ENCODE data around the gene EXOSC10. TPM values are rescaled to one million over a fixed set of nuclear protein-coding genes. Genes with fewer than 3 reads are reported as not detected.
"Not testable (repeated sequence)": the region's sequence is repeated elsewhere in the genome, so short reads cannot be mapped to it uniquely, and the experiment has no call there.

The EXOSC10 gene
- total and polyA plus RNA-seq, 2 experiments from 2014 or later = 55.5 to 72.9 TPM

DNA sequence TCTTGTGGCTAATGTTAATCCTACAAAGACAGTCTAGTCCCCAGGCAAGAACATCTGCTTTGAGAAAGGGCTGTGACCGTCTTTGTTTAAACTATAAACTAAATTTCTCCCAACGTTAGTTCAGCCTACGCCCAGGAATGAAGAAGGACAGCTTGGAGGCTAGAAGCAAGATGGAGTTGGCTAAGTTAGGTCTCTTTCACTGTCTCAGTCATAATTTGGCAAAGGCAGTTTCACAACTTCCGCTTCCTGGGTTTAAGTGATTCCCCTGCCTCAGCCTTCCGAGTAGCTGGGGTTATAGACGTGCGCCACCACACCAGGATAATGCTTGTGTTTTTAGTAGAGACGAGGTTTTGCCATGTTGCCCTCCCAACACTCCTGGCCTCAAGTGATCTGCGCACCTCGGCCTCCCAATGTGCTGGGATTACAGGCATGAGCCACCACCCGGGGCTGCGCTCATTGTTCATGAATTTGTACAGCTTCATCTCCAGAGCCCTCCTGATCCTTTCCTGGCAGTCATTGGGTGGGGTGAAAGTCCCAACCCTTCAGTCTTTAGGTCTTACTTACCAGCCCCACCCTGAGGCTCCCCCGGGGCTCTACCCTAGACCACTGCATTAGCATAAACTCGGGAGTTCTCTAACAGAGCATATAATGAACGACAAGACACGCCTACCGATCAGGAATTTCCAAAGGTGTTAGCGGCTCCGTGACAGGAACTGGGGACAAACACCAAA lies 47.7 kb downstream of the EXOSC10 start (continued):
- TF ChIP-seq, protein P1, sequence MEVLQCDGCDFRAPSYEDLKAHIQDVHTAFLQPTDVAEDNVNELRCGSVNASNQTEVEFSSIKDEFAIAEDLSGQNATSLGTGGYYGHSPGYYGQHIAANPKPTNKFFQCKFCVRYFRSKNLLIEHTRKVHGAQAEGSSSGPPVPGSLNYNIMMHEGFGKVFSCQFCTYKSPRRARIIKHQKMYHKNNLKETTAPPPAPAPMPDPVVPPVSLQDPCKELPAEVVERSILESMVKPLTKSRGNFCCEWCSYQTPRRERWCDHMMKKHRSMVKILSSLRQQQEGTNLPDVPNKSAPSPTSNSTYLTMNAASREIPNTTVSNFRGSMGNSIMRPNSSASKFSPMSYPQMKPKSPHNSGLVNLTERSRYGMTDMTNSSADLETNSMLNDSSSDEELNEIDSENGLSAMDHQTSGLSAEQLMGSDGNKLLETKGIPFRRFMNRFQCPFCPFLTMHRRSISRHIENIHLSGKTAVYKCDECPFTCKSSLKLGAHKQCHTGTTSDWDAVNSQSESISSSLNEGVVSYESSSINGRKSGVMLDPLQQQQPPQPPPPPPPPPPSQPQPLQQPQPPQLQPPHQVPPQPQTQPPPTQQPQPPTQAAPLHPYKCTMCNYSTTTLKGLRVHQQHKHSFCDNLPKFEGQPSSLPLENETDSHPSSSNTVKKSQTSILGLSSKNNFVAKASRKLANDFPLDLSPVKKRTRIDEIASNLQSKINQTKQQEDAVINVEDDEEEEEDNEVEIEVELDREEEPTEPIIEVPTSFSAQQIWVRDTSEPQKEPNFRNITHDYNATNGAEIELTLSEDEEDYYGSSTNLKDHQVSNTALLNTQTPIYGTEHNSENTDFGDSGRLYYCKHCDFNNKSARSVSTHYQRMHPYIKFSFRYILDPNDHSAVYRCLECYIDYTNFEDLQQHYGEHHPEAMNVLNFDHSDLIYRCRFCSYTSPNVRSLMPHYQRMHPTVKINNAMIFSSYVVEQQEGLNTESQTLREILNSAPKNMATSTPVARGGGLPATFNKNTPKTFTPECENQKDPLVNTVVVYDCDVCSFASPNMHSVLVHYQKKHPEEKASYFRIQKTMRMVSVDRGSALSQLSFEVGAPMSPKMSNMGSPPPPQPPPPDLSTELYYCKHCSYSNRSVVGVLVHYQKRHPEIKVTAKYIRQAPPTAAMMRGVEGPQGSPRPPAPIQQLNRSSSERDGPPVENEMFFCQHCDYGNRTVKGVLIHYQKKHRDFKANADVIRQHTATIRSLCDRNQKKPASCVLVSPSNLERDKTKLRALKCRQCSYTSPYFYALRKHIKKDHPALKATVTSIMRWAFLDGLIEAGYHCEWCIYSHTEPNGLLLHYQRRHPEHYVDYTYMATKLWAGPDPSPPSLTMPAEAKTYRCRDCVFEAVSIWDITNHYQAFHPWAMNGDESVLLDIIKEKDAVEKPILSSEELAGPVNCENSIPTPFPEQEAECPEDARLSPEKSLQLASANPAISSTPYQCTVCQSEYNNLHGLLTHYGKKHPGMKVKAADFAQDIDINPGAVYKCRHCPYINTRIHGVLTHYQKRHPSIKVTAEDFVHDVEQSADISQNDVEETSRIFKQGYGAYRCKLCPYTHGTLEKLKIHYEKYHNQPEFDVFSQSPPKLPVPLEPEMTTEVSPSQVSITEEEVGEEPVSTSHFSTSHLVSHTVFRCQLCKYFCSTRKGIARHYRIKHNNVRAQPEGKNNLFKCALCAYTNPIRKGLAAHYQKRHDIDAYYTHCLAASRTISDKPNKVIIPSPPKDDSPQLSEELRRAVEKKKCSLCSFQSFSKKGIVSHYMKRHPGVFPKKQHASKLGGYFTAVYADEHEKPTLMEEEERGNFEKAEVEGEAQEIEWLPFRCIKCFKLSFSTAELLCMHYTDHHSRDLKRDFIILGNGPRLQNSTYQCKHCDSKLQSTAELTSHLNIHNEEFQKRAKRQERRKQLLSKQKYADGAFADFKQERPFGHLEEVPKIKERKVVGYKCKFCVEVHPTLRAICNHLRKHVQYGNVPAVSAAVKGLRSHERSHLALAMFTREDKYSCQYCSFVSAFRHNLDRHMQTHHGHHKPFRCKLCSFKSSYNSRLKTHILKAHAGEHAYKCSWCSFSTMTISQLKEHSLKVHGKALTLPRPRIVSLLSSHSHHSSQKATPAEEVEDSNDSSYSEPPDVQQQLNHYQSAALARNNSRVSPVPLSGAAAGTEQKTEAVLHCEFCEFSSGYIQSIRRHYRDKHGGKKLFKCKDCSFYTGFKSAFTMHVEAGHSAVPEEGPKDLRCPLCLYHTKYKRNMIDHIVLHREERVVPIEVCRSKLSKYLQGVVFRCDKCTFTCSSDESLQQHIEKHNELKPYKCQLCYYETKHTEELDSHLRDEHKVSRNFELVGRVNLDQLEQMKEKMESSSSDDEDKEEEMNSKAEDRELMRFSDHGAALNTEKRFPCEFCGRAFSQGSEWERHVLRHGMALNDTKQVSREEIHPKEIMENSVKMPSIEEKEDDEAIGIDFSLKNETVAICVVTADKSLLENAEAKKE (CRISPR knock-in tag; IDR thresholded peaks at IDR 0.05) = no peak
- TF ChIP-seq CREB1 (CRISPR knock-in tag; IDR thresholded peaks at IDR 0.05; ENCODE audit: low read depth) = no peak
- TF ChIP-seq, protein P2, sequence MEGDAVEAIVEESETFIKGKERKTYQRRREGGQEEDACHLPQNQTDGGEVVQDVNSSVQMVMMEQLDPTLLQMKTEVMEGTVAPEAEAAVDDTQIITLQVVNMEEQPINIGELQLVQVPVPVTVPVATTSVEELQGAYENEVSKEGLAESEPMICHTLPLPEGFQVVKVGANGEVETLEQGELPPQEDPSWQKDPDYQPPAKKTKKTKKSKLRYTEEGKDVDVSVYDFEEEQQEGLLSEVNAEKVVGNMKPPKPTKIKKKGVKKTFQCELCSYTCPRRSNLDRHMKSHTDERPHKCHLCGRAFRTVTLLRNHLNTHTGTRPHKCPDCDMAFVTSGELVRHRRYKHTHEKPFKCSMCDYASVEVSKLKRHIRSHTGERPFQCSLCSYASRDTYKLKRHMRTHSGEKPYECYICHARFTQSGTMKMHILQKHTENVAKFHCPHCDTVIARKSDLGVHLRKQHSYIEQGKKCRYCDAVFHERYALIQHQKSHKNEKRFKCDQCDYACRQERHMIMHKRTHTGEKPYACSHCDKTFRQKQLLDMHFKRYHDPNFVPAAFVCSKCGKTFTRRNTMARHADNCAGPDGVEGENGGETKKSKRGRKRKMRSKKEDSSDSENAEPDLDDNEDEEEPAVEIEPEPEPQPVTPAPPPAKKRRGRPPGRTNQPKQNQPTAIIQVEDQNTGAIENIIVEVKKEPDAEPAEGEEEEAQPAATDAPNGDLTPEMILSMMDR (conservative IDR thresholded peaks at IDR 0.05; ENCODE audit: low read depth in 2 of 2) = no peak
- TF ChIP-seq EZH2 (IDR thresholded peaks at IDR 0.05; ENCODE audit: low read depth, unreplicated experiment) = no peak
- TF ChIP-seq POLR2AphosphoS5 (IDR thresholded peaks at IDR 0.05; ENCODE audit: low read depth) = no peak

DNA sequence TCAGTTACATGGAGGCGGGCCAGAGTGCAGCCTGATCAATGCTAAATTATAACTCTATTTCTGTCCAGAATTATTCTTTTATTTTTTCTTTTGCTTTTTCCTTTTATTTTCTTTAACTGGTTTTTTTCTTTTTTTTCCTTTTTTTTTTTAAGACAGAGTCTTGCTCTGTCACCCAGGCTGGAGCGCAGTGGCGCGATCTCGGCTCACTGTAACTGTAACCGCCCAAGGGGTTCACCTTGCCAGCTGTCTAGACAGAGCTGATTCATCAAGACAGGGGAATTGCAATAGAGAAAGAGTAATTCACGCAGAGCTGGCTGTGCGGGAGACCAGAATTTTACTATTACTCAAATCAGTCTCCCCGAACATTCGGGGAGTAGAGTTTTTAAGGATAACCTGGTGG lies 48.5 kb downstream of the EXOSC10 start:
- Mint-ChIP-seq H3K27me3 (ENCODE audit: insufficient read depth, low read depth, poor library complexity) (peaks cover 20% of the 10 kb centered on the region), H3K36me3 (ENCODE audit: low read depth) (peaks cover 14% of the 10 kb centered on the region), H3K4me1 (peaks cover 19% of the 10 kb centered on the region)
- H3K4me3 Mint-ChIP-seq; H3K36me3 ChIP-seq (ENCODE audit: insufficient read depth); H3K4me2 ChIP-seq; H3K27ac ChIP-seq (ENCODE audit: low read depth); H3K9me3 Mint-ChIP-seq; H3K4me1 ChIP-seq (ENCODE audit: insufficient read depth); DNase-seq (ENCODE audit: low spot score); H3K9me2 ChIP-seq (ENCODE audit: insufficient read depth); ATAC-seq; H3K27ac Mint-ChIP-seq; H3K27me3 ChIP-seq (ENCODE audit: insufficient read depth); H4K20me1 ChIP-seq (replicated peaks; ENCODE audit: insufficient read depth); H3K79me2 ChIP-seq (replicated peaks; ENCODE audit: insufficient read depth); H2AFZ ChIP-seq; H3K4me3 ChIP-seq: not testable (repeated sequence)
- H3F3A ChIP-seq (replicated peaks; ENCODE audit: low read depth) = peaks cover 16% of the 10 kb centered on the region
